GM21576 (cell line): Measurements from ENCODE around the gene ZIC3.
"Not testable (repeated sequence)": the region's sequence is repeated elsewhere in the genome, so short reads cannot be mapped to it uniquely, and the experiment has no call there.

ENCODE experiments used
- ATAC-seq: cut with Tn5 transposase; IDR thresholded peaks from one replicate; pipeline ENCODE4 v1.9.1; 2021; ENCODE audit warnings: mild to moderate bottlenecking, moderate library complexity; ENCODE audit not compliant: unreplicated experiment

ZIC3 gene

DNA sequence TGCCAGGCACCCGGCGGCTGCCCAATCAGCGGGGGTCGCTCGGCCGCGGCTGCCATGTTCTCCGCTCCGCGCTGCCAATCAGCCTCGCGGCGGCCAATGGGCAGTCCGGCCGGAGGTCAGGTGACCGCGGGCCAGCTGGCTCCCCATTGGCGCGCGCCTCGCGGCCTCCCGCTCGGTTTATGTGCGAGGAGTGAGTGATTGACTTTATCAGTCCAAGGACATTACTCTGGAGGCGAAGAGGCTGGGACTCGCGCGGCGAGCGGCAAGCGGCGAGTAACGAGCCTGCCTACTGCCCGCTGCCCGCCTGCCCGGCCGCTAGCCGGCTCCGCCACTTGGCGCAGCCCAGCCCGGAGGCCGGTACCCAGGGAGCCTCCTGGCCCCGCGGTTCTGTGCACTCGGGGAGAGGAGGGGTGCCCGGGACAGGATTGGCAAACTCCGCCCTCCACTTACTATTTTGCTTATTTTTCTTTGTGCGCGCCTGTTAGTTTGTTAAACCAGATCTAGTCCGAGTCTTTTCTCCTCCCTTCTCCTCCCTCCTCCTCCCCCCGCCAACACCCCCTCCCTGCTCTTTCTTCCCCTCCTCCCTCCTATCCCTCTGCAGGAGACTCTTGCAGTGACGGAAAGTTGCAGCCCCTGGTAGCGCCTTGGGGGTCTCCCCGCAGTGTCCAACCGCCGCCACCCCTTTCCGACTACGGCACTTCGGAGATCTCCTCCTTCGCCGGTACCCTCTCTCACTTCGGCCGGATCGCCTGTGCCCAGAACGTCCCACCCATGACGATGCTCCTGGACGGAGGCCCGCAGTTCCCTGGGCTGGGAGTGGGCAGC lies at the start of gene ZIC3:
TSS of gene ZIC3 (plus strand) at position 207 of the 825 bp plus-strand sequence. CDS start at position 772, 565 bp downstream.
- no peak for ATAC-seq

DNA sequence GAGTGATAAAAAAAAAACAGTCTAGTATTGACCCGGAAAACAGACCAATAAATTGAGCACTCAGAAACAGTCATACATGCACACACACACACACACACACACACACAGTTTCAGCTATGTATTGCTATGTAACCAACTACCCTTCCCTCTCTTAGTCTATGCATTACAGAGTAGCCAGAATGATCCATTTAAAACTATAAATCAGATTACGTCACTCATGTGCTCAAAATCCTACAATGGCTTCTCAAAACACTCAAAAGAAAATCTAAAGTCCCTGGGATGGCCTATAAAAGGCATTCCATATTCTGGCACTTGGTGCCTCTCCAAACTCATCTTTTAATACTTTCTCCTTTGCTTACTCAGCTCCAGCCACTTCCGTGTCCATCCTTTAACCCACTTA lies 46.5 kb upstream of the ZIC3 start:
- ATAC-seq = no peak

DNA sequence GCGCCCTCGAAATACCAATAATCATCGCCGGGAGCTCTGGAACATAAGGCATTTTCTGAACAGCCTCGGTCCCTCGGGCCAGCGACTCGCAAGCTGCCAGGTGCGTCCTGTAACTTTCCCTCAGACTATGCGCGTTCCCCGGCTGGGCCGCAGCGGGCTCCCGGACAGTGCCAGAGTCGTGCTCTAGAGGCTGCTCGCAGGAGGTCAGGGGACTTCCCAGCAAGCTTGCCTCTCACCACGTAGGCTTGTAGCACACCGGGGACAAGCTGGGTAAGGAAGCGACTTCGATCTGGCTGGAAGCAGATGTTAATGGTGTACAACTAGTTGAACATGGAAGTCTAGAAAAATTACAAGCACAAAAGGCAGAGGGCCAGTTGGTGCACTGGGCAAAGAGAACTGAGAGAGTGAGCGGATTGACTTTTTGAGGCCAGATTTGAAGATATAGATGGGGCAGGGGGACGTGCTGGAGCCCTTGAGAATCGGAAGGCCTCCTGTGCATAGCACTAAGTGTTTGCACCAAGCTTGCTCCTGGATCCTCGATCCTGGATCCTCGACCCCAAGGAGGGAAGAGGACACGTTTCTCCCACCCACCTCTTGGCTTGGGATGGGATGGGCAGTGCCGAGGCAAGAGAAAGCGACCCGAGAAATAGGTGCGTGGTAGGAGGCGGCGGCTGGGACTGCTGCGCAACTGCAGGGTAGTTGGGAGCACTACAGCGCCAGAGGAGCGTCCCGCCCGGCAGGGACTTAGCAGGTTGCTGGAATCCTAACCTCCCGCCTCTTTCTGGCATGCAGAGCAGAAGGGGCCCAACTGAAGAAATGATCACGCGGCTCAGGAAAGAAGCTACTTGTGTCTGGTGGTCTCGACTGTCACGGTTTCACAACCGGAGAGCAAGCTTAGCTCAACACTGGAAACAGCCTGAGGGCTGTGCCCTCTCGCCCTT lies 19.9 kb upstream of the ZIC3 start:
- ATAC-seq = no peak

DNA sequence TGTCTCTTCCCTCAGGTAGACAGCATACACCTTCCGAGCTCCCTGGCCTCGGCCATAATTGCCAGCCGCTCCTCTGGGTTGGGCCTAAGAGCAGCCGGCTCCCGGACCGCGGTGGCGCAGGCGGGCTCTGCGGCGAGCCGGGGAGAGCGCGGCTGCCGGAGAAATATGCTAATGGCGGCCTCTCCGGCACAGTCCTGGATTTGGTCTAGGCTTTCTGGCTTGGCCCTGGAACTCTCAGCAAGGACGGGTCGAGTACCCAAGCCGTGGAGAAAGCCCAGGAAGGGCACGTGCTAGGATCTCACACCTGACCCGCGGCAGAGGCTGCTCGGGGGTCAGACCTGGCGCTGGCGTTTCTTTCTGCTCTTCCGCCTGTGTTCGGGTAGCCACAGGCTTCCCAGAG lies 18.6 kb upstream of the ZIC3 start:
- no peak for ATAC-seq

DNA sequence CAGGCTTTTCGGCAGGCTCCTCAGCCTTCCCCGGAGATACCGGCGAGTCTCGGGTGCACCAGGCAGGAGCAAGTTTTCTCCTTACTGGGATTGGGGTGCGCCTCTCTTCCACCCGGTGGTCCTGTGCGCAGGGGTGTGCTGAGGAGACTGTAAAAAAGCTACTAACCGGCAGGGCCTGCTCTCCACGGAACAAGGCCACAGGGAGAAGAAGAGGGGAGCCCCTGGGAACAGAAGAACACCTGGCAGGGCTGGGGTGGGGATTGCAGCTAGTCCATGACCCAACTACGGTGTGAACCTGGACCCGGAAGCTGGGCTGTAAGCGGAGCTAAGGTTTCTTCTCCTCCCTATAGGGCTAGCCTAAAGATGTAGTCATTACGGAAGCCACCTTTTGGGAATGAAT lies 17.7 kb upstream of the ZIC3 start:
- ATAC-seq = no peak

DNA sequence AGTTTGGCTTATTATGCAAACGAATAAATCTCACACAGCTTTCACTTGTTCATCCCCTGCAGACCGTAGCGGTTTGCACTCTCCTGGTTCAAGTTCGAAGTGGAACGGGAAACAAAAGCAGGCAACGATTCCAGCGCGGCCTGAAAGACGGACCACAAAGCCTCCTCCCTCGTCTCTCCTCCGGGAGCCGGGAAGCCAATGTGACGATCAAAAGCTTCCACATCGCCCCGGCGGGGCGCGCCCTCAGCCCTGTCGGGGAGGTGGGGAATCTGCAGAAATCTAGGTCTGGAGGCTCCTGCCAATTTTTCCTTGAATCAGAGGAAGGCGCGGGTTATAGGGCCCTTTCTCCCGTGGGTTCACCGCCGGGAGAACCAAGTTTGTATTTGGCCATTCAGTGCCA lies 16.9 kb upstream of the ZIC3 start:
- ATAC-seq = no peak

DNA sequence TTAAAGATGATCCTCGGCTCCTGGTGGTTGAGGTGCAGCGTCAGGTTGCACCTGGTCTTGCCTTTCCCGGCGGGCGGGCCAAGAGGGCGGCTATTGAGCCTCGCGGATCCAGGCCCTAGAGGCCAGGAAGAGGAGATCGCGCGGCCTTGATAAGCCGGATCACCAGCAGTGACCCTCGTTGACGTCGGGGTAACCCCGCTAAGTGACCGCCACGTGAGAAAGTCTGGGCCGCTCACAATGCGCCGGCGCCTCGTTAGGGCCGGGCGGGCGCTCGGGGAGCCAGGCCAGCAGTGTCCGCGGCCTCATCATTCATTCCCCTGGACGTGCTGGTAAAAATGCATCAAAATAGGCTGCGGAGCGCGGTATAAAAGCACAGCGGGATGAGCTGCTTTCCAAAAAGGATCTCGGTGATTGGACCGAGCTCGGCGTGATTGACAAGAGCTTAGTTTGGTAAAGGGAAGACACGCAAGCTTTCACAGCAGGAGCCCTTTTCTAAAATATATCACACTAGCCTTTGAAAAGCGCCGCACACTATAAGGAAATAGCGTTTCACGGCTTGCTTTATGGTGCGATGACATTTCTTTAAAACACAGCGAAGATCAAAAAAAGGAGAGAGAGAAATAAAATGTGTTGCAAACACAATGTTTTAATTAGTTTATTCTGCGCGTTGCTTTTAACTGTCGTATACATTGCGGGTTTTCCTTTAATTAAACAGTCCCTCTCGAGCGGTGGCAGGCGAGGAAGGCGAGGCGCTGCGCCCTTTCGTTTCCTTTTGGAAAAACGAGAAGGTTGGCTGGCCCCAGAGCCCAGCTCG lies 15.9 kb upstream of the ZIC3 start:
- no peak for ATAC-seq

DNA sequence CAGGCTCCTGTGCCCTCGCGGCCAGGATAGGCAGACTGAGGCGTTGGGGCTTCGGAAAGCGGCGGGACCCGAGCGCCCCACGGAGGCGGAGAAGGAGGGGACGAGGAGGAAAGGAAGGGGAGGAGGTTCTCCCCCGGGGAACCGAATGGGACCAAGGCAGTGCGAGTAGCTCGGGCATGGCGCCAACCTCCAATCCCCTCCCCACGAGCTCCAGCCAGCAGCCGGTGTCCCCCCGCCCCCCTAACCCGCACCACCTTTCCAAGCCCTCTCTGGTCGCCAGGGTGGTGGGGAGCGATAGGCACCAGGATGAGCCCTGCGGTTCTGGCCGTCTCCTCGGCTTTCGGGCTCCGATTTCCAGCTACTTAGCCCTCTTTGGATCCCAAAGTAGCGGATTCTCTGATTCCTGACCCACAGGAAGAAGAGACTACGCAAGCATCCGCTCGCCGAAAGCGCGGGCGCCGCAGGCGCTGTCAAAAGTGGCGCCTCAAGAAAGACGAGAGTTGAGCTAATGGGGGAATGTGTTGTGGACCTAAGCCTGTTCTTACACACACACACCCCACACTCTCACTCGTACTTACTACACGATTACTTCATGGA lies 15.2 kb upstream of the ZIC3 start:
- ATAC-seq = no peak

DNA sequence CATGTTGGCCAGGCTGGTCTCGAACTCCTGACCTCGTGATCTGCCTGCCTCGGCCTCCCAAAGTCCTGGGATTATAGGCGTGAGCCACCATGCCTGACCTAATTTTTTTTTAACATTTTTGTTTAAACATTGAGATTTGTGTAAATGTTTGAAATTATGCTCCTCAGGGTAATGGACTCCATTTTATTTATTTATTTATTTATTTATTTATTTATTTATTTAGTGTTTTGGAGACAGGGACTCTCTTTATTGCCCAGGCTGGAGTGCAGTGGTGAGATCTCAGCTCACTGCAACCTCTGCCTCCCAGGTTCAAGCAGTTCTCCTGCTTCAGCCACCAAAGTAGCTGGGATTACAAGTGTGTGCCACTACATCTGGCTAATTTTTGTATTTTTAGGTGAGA lies 13.8 kb upstream of the ZIC3 start:
- not testable (repeated sequence) for ATAC-seq

DNA sequence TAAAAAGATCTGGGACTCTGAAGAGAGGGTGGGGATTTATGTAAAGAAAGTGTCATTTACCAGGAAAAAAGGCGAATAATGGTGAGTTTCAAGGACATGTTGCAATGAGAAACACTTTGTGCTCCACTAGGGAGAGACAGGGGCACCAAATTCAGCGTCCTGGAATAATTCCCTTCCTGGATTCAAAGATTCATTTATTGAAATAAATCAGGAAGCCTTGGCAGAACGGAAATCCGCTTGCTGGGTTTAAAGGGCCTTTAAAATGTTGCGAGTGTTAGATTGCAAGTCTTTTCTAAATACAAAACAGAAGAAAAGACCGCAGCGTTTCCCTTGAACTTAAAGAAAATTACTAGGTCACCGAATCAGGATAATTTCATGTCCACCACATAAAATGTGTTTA lies 3.8 kb upstream of the ZIC3 start:
- no peak for ATAC-seq

DNA sequence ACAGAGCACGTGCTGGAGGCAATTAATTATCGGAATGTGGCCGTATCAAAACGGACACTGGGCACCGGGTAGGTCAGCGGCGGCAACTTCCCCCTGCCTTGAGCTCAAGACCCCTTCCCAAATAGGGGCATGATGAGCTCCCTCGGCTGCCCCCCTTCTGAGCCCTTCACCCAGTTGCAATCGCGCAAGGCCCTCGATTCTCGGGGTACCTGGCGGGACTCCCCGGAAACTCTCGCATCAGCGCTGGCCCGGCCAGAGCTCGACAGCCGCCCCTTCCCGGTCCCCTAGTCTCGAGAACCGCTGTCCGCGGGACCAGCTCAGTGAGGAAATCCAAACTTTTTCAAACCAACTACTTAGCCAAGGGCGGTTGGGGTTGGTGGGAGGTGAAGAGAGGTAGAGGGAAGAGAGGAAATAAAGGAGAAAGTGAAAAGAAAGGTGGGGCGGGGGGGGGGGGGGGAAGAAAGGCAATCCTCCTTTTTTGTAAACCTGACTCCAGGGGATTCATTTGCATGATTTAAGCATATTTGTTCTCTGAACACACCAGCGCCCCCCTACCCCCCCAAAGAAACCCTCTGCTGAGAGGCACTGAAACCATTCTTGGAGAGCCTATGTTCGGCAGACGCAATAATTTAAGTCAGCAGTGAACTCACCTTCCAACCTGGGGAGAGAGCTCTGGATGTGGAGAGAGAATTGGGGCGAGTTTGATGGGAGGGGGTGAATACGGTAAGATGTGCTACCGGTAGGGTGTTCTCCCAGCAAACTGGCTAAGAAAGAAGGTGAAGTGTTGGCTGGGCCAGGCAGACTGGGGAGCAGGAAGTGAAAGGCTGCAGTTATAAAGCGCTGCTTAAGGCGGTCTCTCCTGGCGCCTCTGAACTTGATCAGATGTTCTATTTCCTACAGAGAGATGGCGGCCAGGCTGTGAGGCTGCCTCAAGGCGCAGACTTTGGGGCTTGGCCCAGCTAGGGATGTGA lies 2.0 kb upstream of the ZIC3 start:
- ATAC-seq = no peak

DNA sequence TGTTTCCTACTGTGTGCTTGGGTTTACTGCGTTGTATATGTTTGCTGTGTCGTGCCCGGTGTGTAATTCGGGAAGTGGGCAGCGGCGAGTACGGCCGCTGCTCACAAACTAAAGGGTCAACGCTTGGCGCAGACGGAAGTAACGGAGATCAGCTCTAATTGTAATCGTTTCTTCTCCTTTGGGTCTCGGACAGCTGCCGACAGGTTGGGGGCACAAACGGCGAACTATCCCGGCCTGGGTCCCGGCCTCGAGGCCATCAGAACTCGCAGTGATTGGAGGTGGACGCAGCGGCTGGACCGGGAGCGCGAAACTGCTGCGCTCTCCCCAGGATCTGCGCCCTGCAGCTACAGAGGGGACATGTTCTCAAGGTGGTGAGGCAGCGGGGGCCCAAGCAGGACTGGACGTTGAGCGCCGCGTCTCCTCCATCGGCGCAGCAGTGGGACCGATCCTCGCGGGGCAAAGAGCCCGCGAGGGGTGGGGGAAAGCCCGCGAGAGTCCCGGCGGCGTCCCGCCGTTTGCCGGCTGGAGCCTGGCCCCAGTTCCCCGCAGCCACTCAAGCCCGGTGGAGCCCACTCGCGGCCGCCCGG lies 516 bp upstream of the ZIC3 start:
- ATAC-seq = no peak

DNA sequence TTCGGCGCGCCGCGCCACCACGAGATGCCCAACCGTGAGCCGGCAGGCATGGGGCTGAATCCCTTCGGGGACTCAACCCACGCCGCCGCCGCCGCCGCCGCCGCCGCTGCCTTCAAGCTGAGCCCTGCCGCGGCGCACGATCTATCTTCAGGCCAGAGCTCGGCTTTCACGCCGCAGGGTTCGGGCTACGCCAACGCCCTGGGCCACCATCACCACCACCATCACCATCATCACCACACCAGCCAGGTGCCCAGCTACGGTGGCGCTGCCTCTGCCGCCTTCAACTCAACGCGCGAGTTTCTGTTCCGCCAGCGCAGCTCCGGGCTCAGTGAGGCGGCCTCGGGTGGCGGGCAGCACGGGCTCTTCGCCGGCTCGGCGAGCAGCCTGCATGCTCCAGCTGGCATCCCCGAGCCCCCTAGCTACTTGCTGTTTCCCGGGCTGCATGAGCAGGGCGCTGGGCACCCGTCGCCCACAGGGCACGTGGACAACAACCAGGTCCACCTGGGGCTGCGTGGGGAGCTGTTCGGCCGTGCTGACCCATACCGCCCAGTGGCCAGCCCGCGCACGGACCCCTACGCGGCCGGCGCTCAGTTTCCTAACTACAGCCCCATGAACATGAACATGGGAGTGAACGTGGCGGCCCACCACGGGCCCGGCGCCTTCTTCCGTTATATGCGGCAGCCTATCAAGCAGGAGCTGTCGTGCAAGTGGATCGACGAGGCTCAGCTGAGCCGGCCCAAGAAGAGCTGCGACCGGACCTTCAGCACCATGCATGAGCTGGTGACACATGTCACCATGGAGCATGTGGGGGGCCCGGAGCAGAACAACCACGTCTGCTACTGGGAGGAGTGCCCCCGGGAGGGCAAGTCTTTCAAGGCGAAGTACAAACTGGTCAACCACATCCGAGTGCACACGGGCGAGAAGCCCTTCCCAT lies 1.1 kb downstream of the ZIC3 start:
- no peak for ATAC-seq

DNA sequence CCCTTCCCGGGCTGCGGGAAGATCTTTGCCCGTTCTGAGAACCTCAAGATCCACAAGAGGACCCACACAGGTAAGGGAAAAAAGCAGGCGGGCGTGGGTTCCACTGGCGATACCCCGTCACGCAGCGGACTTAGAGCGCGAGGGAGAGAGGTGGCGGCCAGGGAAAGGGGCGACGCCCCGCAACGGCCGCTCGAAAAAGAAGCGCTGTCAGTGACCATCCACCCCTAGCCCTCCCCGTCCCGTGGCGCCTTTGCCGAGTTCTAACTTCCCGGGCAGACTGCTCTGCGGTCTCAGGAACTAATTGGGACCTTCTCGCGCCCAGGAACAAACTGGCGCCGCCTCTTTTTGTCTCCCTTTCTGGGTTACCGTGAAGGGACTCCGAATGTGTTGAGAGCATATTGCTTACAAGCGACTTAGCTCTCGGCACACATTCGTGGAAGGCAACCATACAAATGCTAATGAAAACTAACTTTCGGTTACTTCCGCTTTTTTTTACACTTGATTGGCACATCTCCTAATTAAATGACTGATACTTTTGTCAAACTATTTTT lies 1.8 kb downstream of the ZIC3 start:
- no peak for ATAC-seq

DNA sequence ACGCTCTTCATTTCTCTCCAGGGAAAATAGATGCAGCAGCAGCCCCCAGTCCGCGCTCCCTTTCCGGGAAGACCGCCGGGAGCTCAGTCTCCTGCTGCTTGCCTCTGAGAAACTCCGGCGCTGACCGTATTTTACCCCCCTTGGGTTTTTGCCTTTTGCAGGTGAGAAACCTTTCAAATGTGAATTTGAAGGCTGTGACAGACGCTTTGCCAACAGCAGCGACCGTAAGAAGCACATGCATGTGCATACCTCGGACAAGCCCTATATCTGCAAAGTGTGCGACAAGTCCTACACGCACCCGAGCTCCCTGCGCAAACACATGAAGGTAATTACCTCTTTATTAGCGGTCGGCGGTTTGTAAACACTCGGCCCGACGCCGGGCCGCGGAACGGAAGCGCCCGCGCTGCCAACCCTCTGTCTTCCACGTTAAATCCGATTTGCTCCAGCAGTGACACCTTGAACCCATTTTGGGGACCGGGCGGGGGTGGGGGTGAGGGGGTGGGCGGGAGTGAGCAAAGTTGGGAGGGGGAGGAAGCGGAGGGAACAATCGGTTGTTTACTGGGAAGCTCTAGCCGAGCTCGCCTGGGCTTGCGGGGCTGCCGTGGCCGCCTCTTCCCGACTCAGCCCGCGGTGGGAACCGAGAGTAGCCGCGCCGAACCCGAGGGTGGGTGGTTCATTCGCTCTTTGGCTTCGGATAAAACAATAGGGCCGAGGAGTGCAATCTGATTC lies 3.0 kb downstream of the ZIC3 start:
- ATAC-seq = no peak

DNA sequence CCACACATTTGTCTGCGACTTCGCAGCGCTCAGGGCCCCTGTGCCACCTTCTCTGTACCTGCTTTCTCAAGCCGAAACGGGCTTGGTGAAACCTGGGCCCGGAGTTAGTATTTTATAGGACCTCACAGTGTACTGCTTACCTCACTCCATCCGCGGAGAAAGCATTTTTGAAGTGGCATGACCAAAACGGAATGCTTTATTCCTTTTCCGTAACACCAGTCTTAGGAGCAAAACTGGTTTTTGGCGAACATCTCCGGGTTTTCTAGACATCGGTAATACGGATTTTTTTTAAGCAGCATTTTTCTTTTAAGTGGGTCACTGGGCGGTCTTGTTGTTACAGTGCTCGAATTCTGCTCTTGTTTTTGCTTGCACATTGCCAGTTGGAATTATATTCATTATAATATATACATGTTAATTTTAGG lies 3.6 kb downstream of the ZIC3 start:
- ATAC-seq = no peak
